Measurements from ENCODE around the gene MDGA2.

Gene MDGA2

GRCh38 chr14:47471075-47471474 is 204.3 kb downstream of the MDGA2 start:
- no peak for DNase-seq

- DNase-seq = no peak
Measured at GRCh38 chr14:47466916-47467315, 208.5 kb downstream of the MDGA2 start.

DNA sequence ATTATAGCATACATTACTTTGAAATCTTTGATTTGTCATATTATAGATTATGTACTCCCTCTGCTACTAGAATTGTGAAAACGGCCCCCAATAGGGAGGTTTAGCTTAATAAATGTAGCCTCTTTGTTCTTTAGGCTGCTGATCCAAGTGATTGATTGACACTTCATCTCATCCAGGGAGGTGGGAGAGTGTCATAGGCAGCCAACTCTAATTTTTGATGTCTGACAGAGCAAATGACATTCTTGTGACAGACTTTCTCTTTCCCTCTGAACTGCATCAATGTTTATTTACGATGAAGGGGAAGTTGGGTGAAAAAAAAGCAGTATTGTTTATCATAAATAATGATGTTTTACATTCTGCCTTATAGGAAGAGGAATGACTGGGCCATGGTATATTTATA is 221.4 kb downstream of the MDGA2 start:
- no peak for DNase-seq

GRCh38 chr14:47447076-47447475 is 228.3 kb downstream of the MDGA2 start:
- DNase-seq = no peak

DNA sequence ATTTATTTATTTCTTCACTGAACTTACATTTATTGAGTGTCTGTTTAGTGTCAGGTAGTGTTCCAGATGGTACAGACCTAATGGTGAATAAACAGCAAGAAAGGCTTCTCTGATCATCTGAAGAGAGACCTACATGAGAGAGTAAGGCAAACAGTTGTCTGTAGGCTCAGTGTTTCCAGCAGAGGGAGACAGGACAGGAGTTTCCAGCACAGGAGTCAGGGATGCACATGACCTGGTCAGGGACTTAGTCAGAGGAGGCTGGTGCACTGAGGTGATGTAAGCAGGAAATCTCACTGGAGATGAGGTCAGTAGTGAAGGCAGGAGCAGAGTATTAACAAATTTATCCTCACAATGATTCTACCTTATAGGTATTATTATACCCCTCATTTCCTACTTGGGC is 233.2 kb downstream of the MDGA2 start:
- peak; percentile 87 for DNase-seq

DNA sequence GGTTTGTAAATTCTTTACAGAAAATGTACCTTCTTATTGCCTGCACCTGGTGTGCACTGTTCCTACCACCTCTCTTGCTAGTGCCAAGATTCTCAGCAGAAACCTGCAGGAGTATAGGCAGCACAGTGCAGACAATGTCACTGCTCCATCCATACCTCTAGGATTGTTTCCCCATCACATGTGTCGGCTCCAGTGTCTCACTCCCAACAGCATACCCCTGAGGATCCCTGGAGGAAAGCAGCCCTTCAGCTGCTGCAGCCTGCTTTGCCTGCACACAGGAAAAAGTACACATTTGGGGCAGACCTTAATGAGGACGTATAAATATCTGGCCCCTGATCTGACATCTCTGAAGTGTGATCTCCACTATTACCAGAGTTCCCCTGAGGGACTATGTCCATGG is 235.5 kb downstream of the MDGA2 start:
- no peak for DNase-seq

DNA sequence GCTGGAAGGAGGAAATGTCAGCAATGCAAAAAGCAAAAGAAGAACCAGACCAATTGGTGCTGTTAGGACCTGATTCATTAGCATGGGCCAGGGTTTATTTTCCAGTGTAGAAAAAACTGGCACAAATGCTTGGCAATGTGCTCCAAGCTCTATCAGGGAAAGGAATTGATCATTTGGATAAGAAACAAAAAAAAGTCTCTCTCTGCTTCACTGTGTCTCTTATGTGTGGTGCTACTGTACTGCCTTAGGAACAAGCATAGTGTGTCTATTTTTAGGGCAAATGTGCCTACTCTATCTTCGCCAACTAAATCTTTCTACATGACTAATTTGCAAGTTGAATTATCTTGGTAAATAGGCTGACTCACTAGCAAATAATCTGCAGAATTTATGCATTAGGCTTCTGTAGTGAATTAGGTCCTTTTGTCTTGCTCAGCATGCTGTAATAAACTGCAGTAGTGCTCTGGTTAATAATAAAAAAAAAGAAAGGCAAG is 236.7 kb downstream of the MDGA2 start:
- DNase-seq = no peak

- DNase-seq = no peak
Measured at GRCh38 chr14:47435331-47435965, 240.0 kb downstream of the MDGA2 start.

- no peak for DNase-seq
Measured at GRCh38 chr14:47427629-47428028, 247.8 kb downstream of the MDGA2 start.

DNA sequence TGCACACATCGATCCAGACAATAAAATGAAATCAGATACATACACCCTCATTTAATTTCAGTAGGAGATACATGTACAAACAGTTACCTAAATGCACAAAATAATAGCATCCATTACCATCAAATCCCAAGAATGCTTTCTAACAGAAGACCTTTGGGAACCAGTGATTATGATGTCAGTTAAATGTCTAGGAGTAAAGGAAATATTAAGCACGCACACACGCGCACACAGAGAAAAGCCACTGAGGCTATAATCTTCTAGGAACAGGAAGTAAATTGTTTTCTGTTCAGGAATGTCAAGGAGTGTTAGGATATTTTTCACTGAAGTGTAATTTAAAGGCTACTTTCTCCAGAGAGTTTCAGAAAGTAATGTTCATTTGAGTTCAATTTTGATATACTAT is 250.1 kb downstream of the MDGA2 start:
- DNase-seq = no peak

DNA sequence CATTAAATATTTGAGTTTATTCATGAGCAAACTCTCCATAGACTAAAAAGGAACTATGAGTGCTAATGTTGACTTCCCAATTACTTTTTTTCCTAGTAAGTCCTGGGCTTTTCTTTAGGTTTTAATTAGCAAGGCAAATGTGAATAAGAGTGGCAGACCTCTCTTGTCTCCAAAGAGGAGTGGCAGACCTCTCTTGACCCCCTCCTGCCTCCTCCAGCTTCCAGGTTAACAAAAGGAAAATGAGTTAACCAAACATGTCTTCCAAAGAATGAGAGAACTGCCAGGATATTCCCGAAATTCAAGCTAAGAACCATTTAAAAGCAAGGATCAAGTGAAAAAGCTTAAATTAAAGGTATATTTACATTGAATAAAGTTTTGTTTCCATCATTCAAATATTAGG is 253.2 kb downstream of the MDGA2 start:
- DNase-seq = no peak

DNA sequence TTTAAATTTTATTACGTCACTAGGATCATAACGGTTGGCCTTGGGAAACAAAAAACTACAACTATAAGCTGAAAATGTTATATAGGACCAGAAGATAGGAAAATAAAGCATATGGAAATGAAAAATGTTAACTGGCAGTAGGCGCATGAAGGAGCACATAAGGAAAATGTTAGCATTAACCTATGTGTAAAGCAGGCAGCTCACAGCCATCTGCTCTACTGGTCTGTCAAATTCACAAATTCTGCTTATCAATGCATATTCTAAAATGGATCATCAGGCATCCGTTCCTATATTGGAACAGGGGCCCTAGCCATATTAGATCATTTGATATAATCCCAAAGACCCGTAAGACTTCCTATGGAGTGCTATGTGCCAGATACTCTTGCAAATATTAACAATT is 263.9 kb downstream of the MDGA2 start:
- no peak for DNase-seq

- DNase-seq = peak; percentile 14
Measured at GRCh38 chr14:47392326-47392725, 283.1 kb downstream of the MDGA2 start.

DNA sequence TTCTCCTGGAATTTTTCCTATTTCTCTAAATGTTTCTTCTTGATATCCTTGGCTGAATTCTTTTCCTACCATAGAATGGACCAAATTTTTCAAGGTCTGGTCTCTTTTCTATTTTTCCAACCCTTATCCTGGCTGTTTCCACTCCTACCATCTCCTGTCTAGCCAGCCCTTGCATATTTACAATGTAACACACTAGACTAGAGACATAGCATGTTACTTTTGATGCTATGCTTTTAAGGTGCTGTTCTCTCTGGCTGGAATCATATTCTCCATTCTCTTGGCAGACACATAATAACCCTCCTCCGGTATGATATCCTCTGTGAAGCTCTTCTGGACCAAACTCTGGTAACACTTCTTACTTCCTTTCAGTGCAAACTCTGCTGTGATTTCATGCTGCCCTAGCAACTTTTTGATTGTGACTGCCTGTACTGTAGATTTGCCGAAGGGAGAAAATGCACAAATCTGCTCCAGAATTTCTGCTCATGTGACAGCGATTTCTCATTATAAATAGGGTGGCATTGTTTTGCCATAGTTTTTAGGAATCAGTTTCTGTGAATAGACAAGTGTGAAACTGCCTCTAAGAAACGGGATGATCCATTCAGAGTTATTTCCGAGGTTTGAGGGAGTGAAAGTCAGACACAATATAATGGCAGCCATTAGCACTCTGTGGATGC is 284.4 kb downstream of the MDGA2 start:
- DNase-seq = no peak

DNA sequence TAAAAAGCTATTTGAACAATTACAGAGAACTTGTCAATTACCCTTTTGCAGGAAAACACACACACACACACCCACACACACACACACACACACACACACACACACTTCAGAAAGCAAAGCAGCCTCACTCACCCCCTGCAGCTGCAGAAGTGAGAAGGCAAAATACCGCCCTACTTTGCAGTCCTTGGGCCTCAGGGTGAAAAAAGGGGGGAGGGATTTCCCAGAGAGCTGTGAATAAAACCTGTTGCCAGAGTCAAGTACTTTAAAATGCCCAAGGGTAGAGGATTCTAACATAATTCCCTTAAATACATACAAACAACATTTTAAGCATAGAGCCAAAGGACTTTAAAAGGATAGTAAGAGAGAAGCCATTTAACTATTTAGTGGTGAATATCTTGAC is 285.9 kb downstream of the MDGA2 start:
- DNase-seq = no peak

- DNase-seq = no peak
Measured at GRCh38 chr14:47366006-47366405, 309.4 kb downstream of the MDGA2 start.

GRCh38 chr14:47365233-47365632 is 310.2 kb downstream of the MDGA2 start:
- DNase-seq = no peak

DNA sequence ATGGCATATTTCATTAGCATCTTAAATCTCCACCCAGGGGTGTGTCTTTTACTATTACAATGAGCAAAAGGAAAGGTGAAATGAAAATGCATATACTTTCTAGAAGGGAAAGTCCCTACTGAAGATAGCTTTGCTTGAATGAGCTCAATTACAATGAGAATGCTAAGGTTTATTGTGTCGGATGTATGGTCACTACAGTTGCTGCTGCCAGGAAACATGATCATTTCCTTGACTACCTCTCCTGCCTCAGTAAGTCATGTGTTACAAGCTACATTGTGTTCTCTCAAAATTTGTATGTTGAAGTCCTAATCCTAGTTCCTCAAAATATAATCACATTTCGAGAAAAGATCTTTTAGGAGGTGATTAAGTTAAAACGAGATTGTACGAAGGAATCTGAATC is 322.2 kb downstream of the MDGA2 start:
- DNase-seq = no peak

GRCh38 chr14:47346849-47347248 is 328.6 kb downstream of the MDGA2 start:
- DNase-seq = no peak

GRCh38 chr14:47345016-47345415 is 330.4 kb downstream of the MDGA2 start:
- no peak for DNase-seq

DNA sequence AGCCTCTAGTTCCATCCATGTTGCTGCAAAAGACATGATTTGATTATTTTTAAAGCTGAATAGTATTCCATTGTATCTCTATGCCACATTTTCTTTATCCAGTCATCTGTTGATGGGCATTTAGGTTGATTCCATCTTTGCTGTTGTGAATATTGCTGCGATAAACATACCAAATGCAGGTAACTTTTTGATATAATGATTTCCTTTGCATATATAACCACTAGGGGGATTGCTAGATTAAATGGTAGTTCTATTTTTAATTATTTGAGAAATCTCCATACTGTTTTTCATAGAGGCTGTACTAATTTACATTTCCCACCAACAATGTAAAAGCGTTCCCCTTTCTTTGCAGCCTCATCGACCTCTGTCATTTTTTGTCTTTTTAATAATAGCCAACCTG is 342.5 kb downstream of the MDGA2 start:
- peak; percentile 1 for DNase-seq

GRCh38 chr14:47332106-47332505 is 343.3 kb downstream of the MDGA2 start:
- DNase-seq = no peak

- DNase-seq = no peak
Measured at GRCh38 chr14:47328376-47328775, 347.0 kb downstream of the MDGA2 start.

GRCh38 chr14:47327336-47327735 is 348.1 kb downstream of the MDGA2 start:
- no peak for DNase-seq

- no peak for DNase-seq
Measured at GRCh38 chr14:47322751-47323150, 352.7 kb downstream of the MDGA2 start.
